Measurements from ENCODE around the gene TUBB2B.

DNA sequence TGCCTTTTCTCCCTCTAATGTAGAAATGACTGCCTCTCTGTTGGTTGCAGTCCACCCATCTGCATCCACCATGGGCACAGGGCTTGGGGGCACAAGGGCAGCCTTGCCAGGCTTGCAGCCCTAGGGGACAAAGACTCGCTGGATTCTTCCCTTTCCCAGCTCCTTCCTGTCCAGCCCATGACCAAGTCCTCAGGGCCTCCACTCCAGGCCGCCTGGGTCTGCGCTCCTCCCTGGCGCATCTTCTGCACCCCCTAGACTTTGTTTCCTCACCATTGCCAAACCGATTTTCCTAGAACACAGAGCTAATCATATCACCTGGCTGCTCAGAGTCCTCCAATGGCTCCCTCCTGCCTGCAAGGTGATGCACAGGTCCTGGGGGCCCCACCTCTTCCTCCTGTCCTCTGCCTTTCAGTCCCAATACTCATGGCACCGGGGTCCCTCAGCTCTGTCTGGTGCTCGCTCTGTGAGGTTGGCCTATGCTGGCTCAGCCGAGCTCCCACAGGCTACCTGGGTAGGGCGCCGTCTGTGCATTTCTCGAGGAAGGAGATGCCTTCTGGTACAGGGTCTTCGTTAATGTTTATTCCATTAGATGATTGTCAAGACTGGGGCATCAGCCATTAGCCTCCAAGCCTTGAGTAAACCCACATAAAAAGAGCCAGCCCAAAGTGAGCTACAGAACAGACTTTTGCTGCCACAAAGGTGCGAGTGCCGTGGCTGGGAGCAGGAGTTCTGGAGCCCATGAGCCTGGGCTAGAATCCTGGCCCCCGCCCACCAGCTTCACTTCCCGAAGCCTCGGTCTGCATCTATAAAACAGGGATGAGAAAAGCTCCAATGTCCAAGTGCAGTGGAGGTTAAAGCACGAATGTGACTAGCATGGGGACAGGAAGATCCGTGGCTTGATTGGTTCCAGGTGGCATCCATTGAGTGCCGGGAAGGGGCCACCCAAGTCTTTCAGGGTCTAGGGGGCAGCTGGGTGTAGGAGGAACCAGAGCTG lies 49.0 kb upstream of the TUBB2B start:
- no peak for TF ChIP-seq POLR2A (IDR thresholded peaks at IDR 0.05; ENCODE audit: low read depth, low read length)
- no peak for TF ChIP-seq POLR2AphosphoS5 (IDR thresholded peaks at IDR 0.05; ENCODE audit: low read depth, low read length)

All from GM12892 (cell line).